GM11168 (cell line): ENCODE data around the gene ANKEF1.
"Not testable (repeated sequence)": the region's sequence is repeated elsewhere in the genome, so short reads cannot be mapped to it uniquely, and the experiment has no call there.

Source experiments
- in situ Hi-C: fragments of 300-500 bp; cut with MboI; formaldehyde crosslinking; loops from one replicate; pipeline ENCODE4 v1.12.0; 2022; ENCODE audit warnings: low sequenced_read_pairs; ENCODE audit not compliant: unreplicated experiment

The ANKEF1 gene

DNA sequence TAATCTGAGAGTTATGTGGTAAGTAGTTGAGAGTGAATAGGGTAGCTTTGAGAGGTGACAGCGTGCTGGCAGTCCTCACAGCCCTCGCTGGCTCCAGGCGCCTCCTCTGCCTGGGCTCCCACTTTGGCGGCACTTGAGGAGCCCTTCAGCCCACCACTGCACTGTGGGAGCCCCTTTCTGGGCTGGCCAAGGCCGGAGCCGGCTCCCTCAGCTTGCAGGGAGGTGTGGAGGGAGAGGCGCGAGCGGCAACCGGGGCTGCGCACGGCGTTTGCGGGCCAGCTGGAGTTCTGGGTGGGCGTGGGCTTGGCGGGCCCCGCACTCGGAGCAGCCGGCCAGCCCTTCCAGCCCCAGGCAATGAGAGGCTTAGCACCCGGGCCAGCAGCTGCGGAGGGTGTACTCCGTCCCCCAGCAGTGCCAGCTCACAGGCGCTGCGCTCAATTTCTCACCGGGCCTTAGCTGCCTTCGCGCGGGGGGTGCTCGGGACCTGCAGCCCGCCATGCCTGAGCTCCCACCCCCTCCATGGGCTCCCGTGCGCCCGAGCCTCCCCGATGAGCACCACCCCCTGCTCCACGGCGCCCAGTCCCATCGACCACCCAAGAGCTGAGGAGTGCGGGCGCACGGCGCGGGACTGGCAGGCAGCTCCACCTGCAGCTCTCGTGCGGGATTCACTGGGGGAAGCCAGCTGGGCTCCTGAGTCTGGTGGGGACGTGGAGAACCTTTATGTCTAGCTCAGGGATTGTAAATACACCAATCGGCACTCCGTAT, 3.2 kb upstream of the ANKEF1 start:
- in situ Hi-C loops, result not testable (repeated sequence)

DNA sequence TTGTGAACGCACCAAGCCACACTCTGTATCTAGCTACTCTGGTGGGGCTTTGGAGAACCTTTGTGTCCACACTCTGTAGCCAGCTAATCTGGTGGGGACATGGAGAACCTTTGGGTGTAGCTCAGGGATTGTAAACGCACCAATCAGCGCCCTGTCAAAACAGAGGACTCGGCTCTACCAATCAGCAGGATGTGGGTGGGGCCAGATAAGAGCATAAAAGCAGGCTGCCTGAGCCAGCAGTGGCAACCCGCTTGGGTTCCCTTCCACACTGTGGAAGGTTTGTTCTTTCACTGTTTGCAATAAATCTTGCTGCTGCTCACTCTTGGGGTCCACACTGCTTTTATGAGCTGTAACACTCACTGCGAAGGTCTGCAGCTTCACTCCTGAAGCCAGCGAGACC, 2.5 kb upstream of the ANKEF1 start:
- in situ Hi-C loops, result not testable (repeated sequence)

DNA sequence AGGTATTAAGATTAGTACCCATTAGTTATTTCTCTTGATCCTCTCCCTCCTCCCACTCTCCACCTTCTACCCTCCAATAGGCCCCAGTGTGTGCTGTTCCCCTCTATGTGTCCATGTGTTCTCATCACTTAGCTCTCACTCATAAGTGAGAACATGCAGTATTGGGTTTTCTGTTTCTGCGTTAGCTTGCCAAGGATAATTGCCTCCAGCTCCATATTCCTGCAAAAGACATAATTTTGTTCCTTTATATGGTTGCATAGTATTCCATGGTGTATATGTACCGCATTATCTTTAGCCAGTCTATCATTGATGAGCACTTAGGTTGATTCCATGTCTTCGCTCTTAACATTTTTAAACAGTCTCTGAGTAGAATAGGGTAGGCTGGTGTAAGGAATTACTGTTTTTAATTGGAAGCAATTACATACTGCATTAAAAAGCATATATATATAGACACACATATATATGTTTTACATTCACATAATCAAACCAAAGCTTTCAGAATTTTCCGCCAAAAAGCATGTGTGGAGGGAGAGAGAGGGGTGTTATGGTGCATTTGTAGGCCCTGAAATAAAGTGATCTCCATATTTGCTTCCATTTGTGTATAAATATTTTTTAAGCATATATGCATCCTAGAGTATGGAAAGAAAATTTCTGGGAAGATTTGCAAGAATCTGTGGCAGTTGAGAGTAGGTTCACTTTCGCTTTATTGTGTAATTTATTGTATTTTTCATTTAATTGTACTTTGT, 709 bp upstream of the ANKEF1 start:
- in situ Hi-C loops, result no loop called here

DNA sequence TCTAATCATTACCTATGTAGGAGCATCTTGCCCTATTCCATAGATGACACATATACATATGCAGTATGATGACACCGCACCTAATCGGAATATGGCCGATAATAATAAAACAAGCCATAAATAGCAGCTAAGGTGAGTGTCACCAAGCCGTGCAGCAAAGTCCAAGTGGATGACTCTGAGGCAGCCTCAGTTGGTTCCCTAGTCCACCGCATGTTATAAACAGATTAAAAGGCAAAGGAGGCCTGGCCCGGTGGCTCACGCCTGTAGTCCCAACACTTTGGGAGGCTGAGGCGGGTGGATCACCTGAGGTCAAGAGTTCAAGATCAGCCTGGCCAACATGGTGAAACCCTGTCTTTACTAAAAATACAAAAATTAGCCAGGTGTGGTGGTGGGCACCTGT, 1.5 kb downstream of the ANKEF1 start:
- in situ Hi-C loops, result not testable (repeated sequence)

DNA sequence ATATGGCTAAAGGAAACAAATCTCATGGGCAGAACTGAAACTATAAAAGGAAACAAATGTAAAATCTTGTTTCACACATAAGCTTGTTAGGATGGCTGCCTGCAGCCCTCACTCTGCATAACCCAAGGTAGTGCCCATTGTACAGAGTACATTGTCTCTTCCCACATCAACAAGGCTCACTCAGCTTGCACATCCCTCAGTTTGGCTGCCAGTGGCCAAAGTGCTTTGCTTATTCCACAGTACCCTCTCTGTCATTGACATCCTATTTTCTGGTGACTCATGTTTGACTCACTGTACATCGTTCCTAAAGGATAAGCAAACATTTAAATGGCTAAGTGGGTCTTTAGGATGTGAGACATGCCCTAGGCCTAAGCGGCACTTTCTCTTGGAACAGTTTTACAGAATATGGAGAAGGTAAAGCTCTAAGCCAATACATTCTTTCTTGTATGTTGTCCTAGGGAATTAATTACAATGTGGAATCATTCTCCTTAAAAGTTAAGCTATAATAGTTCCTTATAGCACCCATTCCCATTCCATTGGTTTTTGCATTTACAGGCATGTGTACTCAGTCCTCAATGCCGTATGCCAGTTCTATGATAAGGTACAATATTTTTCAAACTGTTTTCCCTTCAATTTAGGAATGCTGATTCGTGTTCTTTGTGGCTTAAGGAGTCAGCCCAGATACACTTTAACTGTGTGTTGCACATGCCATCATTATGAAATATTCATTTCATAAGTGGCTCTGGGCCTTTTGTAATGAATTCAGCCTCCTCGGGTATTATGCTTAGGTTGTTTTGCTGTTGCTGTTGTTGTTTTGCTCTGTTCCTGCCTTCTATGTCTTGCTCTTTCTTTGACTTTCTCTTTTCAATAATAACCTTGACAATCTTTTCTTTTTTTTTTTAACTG, 5.5 kb downstream of the ANKEF1 start:
- in situ Hi-C loops, result no loop called here

DNA sequence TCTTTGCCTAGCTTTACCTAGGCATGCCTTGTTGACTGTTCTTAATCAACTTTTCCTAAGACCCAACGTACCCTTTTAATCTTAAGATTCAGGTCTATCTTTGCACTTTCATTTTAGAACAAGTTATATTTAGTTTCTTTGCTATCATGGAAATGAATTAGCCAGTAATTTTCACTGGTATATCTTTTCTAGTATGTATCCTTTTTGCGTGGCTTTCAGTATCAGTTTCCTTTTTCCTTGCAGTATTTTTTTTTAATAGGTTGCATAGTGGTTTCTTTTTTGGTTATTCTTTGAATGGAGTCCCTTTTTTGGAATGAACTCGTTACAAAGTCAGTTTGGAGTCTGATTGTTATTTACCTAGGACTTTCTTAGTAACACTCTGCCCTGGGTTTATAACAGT, 7.3 kb downstream of the ANKEF1 start:
- in situ Hi-C loops, result no loop called here

DNA sequence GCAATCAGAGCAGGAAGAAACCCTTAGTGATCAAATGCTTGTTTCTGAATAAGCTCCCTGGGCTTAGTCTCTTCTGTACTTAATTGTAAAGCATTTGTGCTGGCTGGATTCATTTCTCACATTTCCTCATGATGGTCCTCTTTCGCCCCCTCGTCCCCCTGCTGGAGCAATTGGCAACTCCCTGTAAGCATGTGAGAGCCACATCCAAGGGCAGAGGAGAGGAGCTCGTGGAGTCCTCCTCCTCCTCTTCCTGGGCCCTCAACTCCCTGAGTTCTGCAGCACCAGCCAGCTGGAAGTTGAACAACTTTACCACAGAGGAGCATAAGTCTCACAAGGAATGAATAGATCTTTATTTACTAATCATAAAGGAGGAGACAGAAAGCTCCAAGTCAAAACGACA, 12.6 kb downstream of the ANKEF1 start:
- in situ Hi-C loops, result no loop called here

DNA sequence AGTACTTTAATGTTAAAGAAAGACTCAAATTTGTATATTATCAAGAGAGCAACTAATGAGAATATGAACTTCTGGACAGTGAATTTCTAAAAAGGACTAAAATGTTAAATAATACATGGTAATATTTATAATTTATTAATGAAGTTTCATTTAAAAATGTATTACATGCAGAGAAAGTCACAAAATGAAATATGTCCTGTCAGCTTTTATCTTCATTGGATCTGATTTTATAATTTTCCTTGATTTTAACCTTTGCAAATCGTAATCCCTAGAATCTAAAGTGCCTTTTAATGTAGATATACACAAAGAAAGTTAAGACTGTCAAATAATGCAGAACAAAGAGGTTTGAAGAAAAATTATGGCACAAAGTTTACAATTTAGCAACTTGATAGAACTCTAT, 16.4 kb downstream of the ANKEF1 start:
- in situ Hi-C loops, result no loop called here

DNA sequence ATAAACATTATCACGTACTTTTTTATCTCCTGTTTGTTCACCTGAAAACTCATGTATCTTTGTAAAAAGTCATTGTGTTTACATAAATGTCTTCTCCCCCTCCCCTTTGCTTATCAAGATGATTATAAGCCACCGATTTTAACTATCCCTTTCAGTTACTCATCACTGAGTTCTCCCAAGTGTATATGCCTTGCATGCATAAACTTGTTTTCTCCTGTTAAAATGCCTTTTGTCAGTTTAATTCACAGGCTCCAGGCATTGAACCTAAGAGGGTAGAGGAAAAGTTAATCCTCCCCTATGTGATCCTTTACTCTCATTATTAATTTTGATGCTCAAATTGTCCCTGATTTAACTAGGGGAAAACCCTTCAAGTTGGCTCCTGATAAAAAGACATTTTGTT, 24.2 kb downstream of the ANKEF1 start:
- in situ Hi-C loops, result no loop called here

DNA sequence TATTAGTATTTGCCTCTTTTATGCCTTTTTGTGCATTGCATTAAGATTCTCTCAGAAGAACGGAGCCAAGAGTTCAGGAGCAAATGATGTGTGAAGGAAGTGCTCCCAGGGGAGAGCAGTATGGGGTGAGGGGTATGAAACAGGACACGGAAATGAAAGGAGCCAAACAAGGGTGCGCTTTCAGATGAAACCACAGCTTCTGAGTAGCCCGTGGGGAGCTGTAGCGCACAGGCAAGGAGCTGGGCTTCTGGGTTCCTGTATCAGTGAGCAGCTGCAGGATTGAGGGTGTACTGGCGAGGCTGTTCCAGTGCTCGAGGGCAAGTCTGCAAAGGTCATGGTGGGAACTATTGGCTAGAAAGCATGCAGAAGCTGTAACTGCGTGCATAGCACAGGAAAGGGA, 25.4 kb downstream of the ANKEF1 start:
- in situ Hi-C loops, result no loop called here

DNA sequence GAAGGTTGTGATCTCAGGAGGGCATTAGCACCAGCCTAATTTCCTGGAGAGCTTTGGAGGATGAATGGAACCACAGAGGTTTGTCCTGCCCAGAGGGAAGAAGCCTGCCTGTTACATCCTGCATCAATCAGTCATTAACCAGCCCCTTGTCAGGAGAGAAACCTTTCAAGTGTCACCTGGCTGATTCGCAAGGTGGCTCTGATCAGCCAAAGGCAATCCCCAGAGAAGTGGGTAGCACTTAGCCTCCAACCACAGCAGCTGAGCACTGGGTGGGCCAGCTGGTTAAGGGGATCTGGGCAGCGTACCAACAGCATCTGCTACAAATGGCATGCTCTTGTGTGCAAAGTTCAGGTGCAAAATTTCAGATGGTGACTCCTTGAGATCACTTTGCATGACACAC, 26.9 kb downstream of the ANKEF1 start:
- in situ Hi-C loops, result no loop called here

DNA sequence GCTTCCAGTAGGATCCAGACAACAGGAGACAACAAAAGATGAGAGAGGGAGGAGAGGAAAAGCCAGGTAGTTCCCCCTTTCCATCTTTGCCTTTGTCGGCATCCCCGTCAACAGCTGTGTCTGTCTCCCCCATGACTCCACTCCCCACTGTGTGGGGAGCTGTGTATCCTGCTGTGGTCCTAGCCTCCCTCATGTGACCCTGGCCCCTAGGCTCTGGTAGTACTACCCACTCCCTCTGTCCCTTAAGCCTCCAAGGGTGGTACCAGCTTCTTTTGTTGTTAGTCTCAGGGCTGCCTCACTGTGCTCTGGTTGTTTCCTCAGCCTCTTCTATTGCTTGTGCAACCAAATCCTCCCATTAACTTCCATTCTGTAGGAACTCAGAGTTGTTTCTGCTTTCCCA, 28.7 kb downstream of the ANKEF1 start:
- in situ Hi-C loops, result no loop called here

DNA sequence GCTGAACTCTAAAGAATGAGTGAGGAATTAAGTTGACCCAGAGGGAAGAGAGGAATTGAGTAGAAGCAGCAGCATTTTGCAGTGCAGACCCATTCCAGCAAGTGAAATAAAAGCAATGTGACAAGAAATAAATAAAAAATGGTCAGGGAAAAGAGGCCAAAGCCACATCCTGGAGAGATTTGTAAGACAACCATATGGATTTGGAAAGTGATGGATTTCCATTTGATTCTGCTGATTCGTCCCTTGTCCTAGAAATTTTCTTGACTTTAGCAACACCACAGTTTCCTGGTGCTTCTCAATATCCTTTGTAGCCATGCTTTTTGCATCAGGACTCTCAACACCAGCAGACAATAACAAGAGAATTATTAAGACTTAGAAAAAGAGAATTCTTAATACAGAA, 29.8 kb downstream of the ANKEF1 start:
- in situ Hi-C loops, result no loop called here

DNA sequence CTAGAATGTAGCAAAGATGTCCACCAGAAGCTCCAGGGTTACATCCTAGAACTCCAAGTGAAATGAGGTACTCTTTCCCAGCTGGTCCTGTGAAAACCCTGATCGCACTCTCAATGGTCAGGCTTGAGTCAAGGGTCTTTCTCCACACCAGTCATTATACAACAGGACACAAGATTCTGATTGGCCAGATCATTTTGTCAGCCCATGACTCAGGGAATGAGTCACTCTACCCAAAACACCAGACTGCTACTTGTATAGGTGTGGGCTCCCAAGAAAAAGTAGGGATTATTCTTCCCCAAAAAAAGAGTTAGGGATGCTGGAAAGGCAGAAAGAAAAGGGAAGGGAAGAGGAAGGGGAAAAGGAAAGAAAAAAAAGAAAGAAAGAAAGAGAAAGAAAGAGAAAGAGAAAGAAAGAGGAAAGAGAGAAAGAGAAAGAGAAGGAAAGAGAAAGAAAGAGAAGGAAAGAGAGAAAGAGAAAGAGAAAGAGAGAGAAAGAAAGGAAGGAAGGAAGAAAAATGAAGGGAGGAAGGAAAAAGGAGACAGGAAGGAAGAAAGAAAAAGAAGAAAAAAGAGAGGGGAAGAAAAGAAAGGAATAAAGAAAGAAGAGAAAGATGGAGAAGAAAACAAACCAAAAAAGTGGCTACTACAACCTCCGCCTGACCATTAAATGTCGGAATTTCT, 30.5 kb downstream of the ANKEF1 start:
- in situ Hi-C loops, result no loop called here

DNA sequence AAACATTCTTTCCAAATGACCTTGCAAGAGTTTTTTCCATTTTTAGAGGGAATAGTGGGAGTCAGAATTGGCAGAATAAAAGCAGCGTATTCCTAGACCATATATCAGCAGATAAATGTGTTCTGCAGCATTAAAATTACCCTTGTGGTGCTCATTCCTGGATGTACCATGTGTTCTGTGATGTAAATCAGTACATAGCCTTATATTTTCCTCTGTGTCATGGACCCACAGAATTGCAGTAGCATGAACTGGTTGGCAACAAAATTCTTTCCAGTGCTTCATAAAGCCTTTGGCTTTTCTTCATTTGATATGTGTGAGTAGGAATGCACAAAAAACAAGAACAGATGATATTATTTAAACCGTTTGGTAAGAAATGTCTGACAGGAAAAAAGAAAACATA, 32.5 kb downstream of the ANKEF1 start:
- in situ Hi-C loops, result no loop called here

DNA sequence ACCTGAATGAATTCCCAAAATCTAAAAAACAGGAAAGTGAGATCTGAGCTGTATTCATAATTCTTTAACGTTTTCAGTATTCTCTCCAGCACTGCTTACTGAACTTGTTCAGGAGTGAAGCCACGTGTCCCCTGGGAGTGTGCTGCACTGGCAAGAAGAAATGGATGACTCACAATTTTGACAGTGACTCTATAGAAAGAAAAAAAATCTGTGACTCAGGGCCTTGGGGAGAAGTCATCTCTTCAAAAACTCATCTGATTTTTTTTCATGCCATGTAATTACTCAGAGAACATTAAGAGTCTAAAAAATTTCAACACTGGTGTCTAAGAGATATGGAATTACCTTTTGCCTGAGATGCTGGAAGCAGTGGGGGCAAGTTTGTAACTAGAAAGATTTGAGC, 39.7 kb downstream of the ANKEF1 start:
- in situ Hi-C loops, result no loop called here

DNA sequence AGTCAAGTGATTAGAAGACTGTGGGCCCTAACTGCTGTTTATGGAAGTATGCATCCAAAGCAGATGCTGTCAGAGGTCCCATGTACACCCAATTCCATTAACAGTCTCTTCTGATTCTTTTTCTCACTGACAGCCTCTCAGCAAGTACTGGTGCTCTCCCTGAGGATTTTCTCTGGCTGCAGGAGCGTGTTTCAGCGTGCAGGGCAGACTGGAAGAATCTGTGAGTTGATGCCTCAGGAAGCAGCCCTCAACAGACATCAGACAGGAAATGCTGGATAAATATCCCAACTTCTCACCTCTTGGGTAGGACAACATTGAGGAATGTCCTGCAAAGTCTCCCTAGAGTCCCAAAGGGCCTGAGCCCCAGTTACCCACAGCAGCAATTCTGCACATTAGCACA, 40.8 kb downstream of the ANKEF1 start:
- in situ Hi-C loops, result loop anchor here (25.0 kb wide), 1 partner anchor 463 kb away; no protein-coding TSS in a partner anchor

DNA sequence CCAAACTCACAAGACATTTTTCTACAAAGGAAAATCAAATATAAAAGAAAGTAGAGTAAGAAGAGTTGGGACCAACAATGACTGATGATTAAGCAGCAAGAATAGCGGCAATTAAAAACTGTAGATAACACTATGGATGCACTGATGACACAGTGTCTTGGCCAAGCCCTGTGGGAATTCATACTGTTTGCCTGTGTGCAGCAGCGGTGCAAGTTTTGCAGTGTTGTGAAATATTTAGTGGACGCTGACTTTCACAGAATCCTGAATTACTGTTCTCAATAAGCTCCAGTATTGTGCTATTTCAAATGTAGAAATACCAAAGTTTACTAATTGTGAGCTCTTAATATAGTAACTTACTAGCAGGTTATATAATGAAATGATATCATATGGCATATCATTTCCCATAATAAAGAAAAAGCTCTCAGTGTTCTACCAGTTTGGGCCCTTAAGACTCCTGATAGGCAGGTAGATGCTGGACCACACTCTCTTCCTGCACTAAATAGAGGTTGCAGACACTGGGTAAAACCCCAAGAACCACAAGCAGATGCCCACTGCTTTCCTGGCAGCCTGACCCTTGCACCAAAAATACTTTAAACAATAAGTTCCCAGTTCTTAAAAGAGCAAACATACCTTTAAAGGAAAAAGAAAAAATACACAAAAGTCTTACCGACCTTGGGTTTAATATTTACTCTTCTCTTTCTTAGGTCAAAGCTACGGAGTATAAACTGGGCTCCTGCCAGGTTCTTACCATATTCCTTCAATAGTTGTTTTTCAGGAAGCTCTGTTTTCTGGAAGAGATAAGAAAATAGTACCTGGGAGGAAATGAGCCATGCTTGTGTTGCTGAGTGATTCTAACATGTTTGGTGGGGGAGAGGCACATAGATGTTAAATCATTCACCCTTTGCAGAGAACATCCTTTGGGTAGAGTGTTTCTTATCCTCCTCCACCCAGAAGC, 41.6 kb downstream of the ANKEF1 start:
- in situ Hi-C loops, result loop anchor here (25.0 kb wide), 1 partner anchor 464 kb away; no protein-coding TSS in a partner anchor

DNA sequence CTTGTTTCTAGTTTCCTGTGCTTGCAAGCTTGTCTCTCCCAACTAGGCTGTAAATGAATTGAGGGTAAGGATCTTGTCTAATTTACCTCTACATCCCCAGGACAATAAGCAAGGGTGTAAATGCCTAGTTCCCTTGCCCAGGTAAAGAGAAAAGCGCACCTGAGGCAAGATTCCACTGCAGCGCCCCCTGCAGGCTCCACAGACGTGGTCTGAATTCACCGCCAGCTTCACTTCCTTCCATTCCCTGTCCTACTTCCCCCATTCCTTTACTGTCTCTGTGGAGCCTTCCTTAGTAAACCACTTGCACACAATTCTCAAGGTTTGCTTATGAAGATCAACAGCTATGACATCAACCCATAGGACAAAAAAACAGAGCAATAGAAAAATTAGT, 42.3 kb downstream of the ANKEF1 start:
- in situ Hi-C loops, result loop anchor here (25.0 kb wide), 1 partner anchor 465 kb away; no protein-coding TSS in a partner anchor
